SK-N-SH treated with all-trans-retinoic acid at 6 μM for 48 hours (cell line): ENCODE results near the gene NHS.

Source experiments
- ATAC-seq: fragments of 200-7000 bp; cut with Tn5 transposase; 3 replicates; pipeline ENCODE4 v1.9.1; 2020; ENCODE audit warnings: mild to moderate bottlenecking, moderate library complexity
- ARNTL ChIP-seq: fragments of 450-650 bp; formaldehyde crosslinking; IDR thresholded peaks from 2 replicates; pipeline ENCODE4 v1.5.0; 2020; ENCODE audit warnings: low read depth, mild to moderate bottlenecking, moderate library complexity, borderline replicate concordance
- BACH2 ChIP-seq: fragments of 250-450 bp; sonication (Bioruptor Pico); IDR thresholded peaks from 2 replicates; pipeline ENCODE4 v1.9.0; 2021; ENCODE audit warnings: mild to moderate bottlenecking, borderline replicate concordance
- CSDC2 ChIP-seq: fragments of 250-450 bp; sonication (Bioruptor Pico); IDR thresholded peaks from 2 replicates; pipeline ENCODE4 v1.5.0; 2020; ENCODE audit warnings: mild to moderate bottlenecking, moderate library complexity
- ESRRG ChIP-seq: fragments of 250-450 bp; sonication (Bioruptor Pico); IDR thresholded peaks from 2 replicates; pipeline ENCODE4 v1.6.1; 2021; ENCODE audit warnings: mild to moderate bottlenecking
- GLIS3 ChIP-seq: fragments of 250-450 bp; sonication (Bioruptor Pico); IDR thresholded peaks from 2 replicates; pipeline ENCODE4 v1.5.0; 2020; ENCODE audit warnings: mild to moderate bottlenecking, moderate library complexity
- ISL1 ChIP-seq: fragments of 250-450 bp; sonication (Bioruptor Pico); IDR thresholded peaks from 2 replicates; pipeline ENCODE4 v2.1.2; 2022; ENCODE audit warnings: mild to moderate bottlenecking, moderate library complexity
- OSR1 ChIP-seq: fragments of 250-450 bp; sonication (Bioruptor Pico); IDR thresholded peaks from 2 replicates; pipeline ENCODE4 v1.8.0; 2022; ENCODE audit warnings: moderate library complexity, mild to moderate bottlenecking, inconsistent platforms
- PPARA ChIP-seq: fragments of 250-450 bp; sonication (Bioruptor Pico); IDR thresholded peaks from 2 replicates; pipeline ENCODE4 v1.5.0; 2020; ENCODE audit warnings: mild to moderate bottlenecking, borderline replicate concordance
- RARB ChIP-seq: fragments of 250-450 bp; sonication (Bioruptor Pico); IDR thresholded peaks from 2 replicates; pipeline ENCODE4 v1.8.0; 2021; ENCODE audit warnings: mild to moderate bottlenecking, moderate library complexity
- TCF4 ChIP-seq: fragments of 250-450 bp; sonication (Bioruptor Pico); IDR thresholded peaks from 2 replicates; pipeline ENCODE4 v1.8.0; 2021; ENCODE audit warnings: mild to moderate bottlenecking, moderate library complexity, borderline replicate concordance
- TOX ChIP-seq: fragments of 250-450 bp; sonication (Bioruptor Pico); IDR thresholded peaks from 2 replicates; pipeline ENCODE4 v1.8.0; 2021; ENCODE audit warnings: mild to moderate bottlenecking, moderate library complexity, borderline replicate concordance
- ZC3H10 ChIP-seq: fragments of 250-450 bp; sonication (Bioruptor Pico); IDR thresholded peaks from 2 replicates; pipeline ENCODE4 v1.5.1; 2021; ENCODE audit warnings: mild to moderate bottlenecking, moderate library complexity
- ZFP3 ChIP-seq: fragments of 250-450 bp; sonication (Bioruptor Pico); IDR thresholded peaks from 2 replicates; pipeline ENCODE4 v1.5.0; 2020; ENCODE audit warnings: mild to moderate bottlenecking, moderate library complexity
- ZFP30 ChIP-seq: fragments of 450-650 bp; formaldehyde crosslinking; IDR thresholded peaks from 2 replicates; pipeline ENCODE4 v1.5.0; 2022; ENCODE audit warnings: mild to moderate bottlenecking, moderate library complexity
- ZNF565 ChIP-seq: fragments of 450-650 bp; formaldehyde crosslinking; conservative IDR thresholded peaks from 2 replicates; pipeline ENCODE4 v1.5.0; 2020; ENCODE audit warnings: low read depth, mild to moderate bottlenecking, moderate library complexity
- ZNF70 ChIP-seq: fragments of 450-650 bp; formaldehyde crosslinking; IDR thresholded peaks from 2 replicates; pipeline ENCODE4 v1.5.0; 2020; ENCODE audit warnings: mild to moderate bottlenecking, moderate library complexity
- ZNF8 ChIP-seq: fragments of 450-650 bp; formaldehyde crosslinking; IDR thresholded peaks from 2 replicates; pipeline ENCODE4 v1.5.0; 2020; ENCODE audit warnings: mild to moderate bottlenecking, moderate library complexity
- TF ChIP-seq, protein P1 (sequence below): fragments of 250-450 bp; sonication (Bioruptor Pico); IDR thresholded peaks from 2 replicates; pipeline ENCODE4 v1.5.1; 2020; ENCODE audit warnings: low read depth, mild to moderate bottlenecking, moderate library complexity
- TF ChIP-seq, protein P2 (sequence below): fragments of 250-450 bp; sonication (Bioruptor Pico); IDR thresholded peaks from 2 replicates; pipeline ENCODE4 v1.8.0; 2021; ENCODE audit warnings: low read depth, mild to moderate bottlenecking, moderate library complexity, borderline replicate concordance
- TF ChIP-seq, protein P3 (sequence below): fragments of 250-450 bp; sonication (Bioruptor Pico); IDR thresholded peaks from 2 replicates; pipeline ENCODE4 v1.5.0; 2020; ENCODE audit warnings: mild to moderate bottlenecking, moderate library complexity
- TF ChIP-seq, protein P4 (sequence below): fragments of 250-450 bp; sonication (Bioruptor Pico); IDR thresholded peaks from 2 replicates; pipeline ENCODE4 v1.8.0; 2020; ENCODE audit warnings: mild to moderate bottlenecking, moderate library complexity, borderline replicate concordance
- TF ChIP-seq, protein P5 (sequence below): fragments of 250-450 bp; sonication (Bioruptor Pico); IDR thresholded peaks from 2 replicates; pipeline ENCODE4 v1.5.1; 2021; ENCODE audit warnings: mild to moderate bottlenecking, moderate library complexity

The NHS gene

DNA sequence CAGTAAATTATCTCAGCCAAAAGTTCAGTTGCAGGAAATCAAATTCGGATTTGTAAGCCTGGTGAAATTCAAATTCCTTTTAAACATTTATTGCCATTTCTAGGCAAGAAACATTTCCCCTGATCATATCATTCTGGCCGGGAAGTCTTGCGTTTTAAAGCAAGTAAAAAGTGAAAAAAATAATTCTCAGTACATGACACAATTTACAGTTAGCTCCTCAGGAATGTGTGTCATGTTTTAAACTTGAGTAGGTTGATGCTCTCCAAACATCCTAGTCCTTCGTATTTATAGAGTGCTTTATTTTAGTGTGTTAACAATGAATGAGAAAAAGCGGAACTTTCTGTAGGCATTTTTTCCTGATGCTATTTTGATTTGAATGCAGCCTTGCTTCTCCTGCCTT lies 204.0 kb downstream of the NHS start:
- TF ChIP-seq ZFP3 (CRISPR knock-in tag) (no peak), ISL1 (no peak)
- TF ChIP-seq, protein P1, sequence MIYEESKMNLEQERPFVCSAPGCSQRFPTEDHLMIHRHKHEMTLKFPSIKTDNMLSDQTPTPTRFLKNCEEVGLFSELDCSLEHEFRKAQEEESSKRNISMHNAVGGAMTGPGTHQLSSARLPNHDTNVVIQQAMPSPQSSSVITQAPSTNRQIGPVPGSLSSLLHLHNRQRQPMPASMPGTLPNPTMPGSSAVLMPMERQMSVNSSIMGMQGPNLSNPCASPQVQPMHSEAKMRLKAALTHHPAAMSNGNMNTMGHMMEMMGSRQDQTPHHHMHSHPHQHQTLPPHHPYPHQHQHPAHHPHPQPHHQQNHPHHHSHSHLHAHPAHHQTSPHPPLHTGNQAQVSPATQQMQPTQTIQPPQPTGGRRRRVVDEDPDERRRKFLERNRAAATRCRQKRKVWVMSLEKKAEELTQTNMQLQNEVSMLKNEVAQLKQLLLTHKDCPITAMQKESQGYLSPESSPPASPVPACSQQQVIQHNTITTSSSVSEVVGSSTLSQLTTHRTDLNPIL (CRISPR knock-in tag), result no peak
- peak; percentile 27; the same call in 2 of the 3 replicates for ATAC-seq

DNA sequence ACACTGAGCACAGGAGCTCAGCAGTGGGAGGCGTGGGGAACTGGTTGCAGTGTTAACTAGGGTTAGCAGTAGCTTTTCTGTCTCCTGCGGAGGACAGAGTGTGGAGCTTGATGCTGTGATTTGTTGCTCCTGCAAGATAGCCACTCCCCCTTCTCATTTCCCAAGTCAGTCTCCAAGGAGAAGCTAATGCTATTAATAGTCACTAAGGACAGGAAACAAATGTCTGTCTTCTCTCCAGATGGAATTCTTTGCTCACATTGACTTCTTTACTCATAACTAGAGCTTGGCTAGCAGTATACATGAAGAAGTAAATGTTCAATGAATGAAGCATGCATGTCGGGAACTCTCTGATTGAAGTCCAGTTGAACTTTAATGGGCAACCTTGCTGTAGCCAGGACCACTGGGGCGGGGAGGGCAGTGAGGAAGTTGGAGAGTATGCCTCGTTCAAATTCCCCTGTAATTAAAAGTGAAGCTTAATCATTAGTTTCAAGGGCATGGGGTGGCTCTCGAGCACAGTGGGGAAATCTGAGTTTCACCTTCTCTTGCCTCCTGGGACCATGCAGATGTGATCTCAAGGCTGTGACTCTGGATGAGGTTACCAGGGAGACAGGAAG lies 205.6 kb downstream of the NHS start:
- TF ChIP-seq PPARA (CRISPR knock-in tag) (no peak), BACH2 (no peak), RARB (no peak), TOX (CRISPR knock-in tag) (no peak), GLIS3 (CRISPR knock-in tag) (no peak), ZFP30 (CRISPR knock-in tag) (no peak), OSR1 (CRISPR knock-in tag) (no peak), ZC3H10 (no peak), ZNF8 (CRISPR knock-in tag) (no peak), TCF4 (no peak), ESRRG (CRISPR knock-in tag) (no peak), ZFP3 (CRISPR knock-in tag) (no peak), ARNTL (CRISPR knock-in tag) (no peak)
- TF ChIP-seq, protein P2, sequence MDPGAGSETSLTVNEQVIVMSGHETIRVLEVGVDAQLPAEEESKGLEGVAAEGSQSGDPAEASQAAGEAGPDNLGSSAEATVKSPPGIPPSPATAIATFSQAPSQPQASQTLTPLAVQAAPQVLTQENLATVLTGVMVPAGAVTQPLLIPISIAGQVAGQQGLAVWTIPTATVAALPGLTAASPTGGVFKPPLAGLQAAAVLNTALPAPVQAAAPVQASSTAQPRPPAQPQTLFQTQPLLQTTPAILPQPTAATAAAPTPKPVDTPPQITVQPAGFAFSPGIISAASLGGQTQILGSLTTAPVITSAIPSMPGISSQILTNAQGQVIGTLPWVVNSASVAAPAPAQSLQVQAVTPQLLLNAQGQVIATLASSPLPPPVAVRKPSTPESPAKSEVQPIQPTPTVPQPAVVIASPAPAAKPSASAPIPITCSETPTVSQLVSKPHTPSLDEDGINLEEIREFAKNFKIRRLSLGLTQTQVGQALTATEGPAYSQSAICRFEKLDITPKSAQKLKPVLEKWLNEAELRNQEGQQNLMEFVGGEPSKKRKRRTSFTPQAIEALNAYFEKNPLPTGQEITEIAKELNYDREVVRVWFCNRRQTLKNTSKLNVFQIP (CRISPR knock-in tag), result no peak
- TF ChIP-seq, protein P3, sequence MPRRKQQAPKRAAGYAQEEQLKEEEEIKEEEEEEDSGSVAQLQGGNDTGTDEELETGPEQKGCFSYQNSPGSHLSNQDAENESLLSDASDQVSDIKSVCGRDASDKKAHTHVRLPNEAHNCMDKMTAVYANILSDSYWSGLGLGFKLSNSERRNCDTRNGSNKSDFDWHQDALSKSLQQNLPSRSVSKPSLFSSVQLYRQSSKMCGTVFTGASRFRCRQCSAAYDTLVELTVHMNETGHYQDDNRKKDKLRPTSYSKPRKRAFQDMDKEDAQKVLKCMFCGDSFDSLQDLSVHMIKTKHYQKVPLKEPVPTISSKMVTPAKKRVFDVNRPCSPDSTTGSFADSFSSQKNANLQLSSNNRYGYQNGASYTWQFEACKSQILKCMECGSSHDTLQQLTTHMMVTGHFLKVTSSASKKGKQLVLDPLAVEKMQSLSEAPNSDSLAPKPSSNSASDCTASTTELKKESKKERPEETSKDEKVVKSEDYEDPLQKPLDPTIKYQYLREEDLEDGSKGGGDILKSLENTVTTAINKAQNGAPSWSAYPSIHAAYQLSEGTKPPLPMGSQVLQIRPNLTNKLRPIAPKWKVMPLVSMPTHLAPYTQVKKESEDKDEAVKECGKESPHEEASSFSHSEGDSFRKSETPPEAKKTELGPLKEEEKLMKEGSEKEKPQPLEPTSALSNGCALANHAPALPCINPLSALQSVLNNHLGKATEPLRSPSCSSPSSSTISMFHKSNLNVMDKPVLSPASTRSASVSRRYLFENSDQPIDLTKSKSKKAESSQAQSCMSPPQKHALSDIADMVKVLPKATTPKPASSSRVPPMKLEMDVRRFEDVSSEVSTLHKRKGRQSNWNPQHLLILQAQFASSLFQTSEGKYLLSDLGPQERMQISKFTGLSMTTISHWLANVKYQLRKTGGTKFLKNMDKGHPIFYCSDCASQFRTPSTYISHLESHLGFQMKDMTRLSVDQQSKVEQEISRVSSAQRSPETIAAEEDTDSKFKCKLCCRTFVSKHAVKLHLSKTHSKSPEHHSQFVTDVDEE (CRISPR knock-in tag), result no peak
- ATAC-seq, result peak; percentile 89

DNA sequence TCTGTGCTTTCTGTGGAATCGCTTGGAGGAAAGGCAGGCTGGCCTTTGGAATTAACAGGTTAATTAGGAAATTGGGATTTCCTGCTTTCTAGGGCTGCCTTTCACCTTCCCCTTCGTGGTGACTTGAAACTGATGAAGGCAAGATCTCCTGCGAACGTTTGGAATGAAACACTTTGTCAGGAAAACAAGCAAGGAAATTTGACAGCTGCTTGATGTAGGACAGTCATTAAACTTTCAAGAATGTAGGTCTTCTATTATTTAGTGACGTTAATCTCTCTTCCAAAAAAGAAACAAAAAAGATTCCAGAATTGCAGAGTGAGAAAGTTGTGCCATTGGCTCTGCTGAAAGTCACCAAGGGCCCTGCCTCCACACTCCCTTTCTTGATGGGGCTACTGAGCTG lies 206.6 kb downstream of the NHS start:
- no peak for TF ChIP-seq GLIS3 (CRISPR knock-in tag)
- no peak for TF ChIP-seq OSR1 (CRISPR knock-in tag)
- no peak for TF ChIP-seq PPARA (CRISPR knock-in tag)
- no peak for TF ChIP-seq BACH2
- no peak for TF ChIP-seq ZC3H10
- TF ChIP-seq TOX (CRISPR knock-in tag), result no peak
- TF ChIP-seq ISL1, result no peak
- TF ChIP-seq ZFP30 (CRISPR knock-in tag), result no peak
- TF ChIP-seq ZNF70, result no peak
- TF ChIP-seq TCF4, result no peak
- TF ChIP-seq ARNTL (CRISPR knock-in tag), result no peak
- no peak for TF ChIP-seq ESRRG (CRISPR knock-in tag)
- TF ChIP-seq, protein P4, sequence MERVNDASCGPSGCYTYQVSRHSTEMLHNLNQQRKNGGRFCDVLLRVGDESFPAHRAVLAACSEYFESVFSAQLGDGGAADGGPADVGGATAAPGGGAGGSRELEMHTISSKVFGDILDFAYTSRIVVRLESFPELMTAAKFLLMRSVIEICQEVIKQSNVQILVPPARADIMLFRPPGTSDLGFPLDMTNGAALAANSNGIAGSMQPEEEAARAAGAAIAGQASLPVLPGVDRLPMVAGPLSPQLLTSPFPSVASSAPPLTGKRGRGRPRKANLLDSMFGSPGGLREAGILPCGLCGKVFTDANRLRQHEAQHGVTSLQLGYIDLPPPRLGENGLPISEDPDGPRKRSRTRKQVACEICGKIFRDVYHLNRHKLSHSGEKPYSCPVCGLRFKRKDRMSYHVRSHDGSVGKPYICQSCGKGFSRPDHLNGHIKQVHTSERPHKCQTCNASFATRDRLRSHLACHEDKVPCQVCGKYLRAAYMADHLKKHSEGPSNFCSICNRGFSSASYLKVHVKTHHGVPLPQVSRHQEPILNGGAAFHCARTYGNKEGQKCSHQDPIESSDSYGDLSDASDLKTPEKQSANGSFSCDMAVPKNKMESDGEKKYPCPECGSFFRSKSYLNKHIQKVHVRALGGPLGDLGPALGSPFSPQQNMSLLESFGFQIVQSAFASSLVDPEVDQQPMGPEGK, result no peak
- no peak for TF ChIP-seq ZNF565 (CRISPR knock-in tag)
- TF ChIP-seq ZFP3 (CRISPR knock-in tag), result no peak
- no peak for TF ChIP-seq CSDC2 (CRISPR knock-in tag)
- TF ChIP-seq, protein P5, sequence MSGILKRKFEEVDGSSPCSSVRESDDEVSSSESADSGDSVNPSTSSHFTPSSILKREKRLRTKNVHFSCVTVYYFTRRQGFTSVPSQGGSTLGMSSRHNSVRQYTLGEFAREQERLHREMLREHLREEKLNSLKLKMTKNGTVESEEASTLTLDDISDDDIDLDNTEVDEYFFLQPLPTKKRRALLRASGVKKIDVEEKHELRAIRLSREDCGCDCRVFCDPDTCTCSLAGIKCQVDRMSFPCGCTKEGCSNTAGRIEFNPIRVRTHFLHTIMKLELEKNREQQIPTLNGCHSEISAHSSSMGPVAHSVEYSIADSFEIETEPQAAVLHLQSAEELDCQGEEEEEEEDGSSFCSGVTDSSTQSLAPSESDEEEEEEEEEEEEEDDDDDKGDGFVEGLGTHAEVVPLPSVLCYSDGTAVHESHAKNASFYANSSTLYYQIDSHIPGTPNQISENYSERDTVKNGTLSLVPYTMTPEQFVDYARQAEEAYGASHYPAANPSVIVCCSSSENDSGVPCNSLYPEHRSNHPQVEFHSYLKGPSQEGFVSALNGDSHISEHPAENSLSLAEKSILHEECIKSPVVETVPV (CRISPR knock-in tag), result no peak
- TF ChIP-seq, protein P2 (CRISPR knock-in tag), result no peak
- TF ChIP-seq, protein P1 (CRISPR knock-in tag), result no peak
- no peak for ATAC-seq
